GM19328 (cell line): ENCODE data around the gene POLR3C.
"Not testable (repeated sequence)": the region's sequence is repeated elsewhere in the genome, so short reads cannot be mapped to it uniquely, and the experiment has no call there.

ENCODE experiments used
- ATAC-seq: cut with Tn5 transposase; IDR thresholded peaks from one replicate; pipeline ENCODE4 v1.9.1; 2021; ENCODE audit warnings: mild to moderate bottlenecking, moderate library complexity; ENCODE audit not compliant: unreplicated experiment

POLR3C gene

DNA sequence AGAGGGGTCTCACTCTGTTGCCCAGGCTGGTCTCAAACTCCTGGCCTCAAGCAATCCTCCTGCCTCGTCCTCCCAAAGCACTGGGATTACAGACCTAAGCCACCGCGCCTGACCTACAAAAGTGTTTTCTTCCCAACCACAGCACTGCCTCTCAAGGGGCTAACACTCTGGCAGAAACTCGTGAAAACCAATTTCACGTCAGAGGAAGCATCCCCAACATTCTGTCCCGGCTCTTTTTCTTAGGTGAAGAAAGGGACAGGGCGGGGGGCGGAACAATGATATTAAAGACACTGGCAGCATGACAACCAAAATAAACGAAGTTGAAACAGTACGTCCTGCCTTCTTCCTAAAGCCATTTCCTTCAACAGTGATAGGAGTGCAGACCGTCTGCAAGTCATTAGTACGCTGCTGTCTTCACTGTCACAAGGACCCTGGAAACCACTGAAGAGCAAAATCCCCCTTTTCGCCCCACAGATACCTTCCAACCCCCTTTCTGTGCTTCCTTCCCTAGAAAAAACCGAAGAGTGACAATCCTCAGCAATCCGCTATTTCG is 1.1 kb upstream of the POLR3C start:
- ATAC-seq: not testable (repeated sequence)

DNA sequence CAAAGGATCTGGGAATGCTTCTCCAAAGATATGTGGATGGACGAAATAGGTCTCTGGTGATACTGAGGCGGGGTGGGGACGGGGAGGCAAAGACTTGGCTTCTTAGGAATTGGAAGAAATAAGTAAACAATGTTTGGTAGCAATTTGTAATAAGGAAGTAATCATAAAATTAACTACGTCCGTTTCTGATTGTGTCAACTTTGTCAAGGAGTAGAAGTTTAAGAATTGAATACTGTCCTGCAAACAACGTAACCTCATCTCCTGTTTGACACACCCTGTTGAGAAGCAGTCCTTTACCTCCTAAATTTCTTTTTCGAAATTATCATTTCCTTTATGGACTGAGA is 471 bp downstream of the POLR3C start:
- ATAC-seq: no peak

- no peak for ATAC-seq
Observed at GRCh38 chr1:145826030-145826429, 2.0 kb downstream of the POLR3C start.

- ATAC-seq: no peak
Observed at GRCh38 chr1:145827966-145828365, 4.0 kb downstream of the POLR3C start.

DNA sequence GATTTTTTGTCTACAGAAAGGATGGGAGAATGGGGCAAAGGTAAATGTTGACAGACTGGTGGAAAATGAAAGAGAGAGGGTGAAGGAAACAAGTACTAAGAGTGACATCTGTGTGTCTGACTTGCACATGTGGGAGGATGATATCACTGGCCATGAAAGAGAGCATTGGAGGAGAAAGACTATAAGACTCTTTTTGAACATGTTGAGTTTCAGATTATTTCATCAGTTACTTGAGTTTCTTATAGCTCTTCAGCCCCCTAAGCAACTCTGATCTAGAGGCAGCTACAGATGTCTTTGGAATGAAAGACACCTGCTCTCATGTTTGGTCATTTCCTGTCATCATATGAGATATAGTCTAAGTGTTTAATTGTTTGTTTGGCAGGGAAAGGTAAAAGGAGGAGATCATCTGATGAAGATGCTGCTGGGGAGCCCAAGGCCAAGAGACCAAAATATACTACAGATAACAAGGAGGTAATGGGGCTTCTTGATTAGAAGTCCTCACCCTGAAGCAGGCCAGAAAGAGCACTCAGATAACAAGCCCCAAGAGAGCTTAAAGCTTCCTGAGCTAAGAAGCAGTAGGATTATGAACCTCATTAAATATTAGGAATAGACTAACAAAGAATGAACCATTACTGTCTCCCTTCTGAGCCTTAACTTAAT is 4.5 kb downstream of the POLR3C start:
- ATAC-seq: no peak

DNA sequence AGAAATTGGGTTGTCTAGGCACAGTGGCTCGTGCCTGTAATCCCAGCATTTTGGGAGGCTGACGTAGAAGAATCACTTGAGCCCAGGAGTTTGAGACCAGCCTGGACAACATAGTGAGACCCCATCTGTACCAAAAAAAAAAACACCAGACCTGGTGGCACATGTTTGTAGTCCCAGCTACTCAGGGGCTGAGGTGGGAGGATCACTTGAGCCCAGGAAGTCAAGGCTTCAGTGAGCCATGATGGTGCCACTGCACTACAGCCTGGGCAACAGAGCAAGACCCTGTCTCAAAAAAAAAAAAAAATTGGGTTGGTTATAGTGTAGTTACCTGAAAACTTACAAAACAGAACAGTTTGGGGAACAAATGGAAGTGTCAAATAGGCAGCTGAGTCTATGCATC is 6.8 kb downstream of the POLR3C start:
- ATAC-seq: not testable (repeated sequence)

GRCh38 chr1:145837656-145838055 is 13.7 kb downstream of the POLR3C start:
- no peak for ATAC-seq

GRCh38 chr1:145843031-145843430 is 19.0 kb downstream of the POLR3C start:
- ATAC-seq: no peak

- ATAC-seq: peak; percentile 60
Observed at GRCh38 chr1:145845144-145845513, 21.1 kb downstream of the POLR3C start.

DNA sequence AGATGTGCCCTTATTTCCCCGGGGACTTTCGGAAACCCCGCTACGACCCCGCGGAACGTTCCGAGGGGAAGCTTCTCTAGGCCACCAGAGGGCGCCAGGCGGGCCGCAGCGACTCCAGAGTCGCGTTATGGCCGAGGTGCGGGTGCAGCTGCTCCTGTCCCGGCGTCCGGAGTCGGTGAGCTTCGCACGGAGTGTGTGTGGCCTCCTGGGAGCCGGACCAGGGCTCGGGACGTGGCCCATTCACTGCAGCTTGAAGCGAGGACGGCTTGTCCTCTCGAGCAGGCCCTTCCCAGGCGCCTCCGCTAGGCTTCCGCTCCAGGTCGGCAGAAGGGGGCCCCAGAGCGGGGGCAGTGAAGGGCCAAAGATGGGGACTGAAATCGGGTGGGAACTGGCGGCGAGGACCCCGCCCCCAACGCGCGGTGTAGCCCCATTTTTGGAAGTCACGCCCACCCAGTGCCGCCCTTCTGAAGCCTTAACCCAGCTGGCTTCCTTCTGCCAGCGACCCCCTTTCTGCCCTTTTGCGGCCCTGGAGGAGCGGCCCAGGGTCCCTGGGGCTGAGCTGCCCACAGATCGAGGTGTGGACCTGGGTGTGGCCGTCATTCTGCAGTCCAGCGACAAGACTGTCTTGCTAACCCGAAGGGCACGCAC is 21.6 kb downstream of the POLR3C start, which contains the start of gene NUDT17:
TSS of gene NUDT17 (plus strand) at position 117 of the 648 bp plus-strand sequence. CDS start at position 128, 11 bp downstream.
- ATAC-seq: peak; percentile 46

DNA sequence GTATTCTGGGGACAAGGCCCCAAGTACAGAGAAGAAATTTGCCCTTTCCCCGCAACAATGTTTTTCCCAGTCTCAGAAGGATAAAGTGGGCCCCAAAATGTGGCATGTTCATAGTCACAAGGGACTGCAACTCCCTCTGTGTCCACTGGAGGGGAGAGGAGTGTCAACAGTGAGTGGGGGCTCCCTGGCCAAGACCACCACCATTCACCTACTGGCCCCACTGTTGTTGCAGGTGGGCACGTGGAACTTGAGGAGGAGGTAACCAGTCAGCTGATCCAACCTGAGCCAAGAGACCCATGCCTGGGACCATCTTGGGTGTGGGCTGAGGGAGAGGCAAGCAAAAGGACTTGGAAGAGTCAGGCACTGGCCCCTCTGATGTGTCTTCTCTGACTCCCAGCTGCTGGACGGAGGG is 22.2 kb downstream of the POLR3C start:
- ATAC-seq: no peak

DNA sequence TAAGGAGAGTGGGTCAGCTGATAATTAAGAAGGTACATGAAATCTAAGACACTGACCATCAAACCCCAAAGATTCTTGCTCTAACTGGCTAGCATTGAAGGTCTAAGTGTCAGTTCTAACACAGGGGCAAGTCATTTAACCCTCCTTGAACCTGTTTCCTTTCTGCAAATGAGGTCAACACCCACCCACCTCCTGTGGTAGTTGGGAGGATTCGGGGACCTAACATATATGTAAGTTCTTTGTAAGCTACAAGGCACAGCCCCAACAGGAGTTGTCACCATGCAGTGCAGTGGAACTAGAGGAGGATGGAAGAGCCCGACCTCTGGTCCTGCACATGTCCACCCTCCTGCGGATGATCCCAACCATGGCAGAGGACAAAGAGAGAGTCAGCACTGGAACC is 23.8 kb downstream of the POLR3C start:
- ATAC-seq: no peak

DNA sequence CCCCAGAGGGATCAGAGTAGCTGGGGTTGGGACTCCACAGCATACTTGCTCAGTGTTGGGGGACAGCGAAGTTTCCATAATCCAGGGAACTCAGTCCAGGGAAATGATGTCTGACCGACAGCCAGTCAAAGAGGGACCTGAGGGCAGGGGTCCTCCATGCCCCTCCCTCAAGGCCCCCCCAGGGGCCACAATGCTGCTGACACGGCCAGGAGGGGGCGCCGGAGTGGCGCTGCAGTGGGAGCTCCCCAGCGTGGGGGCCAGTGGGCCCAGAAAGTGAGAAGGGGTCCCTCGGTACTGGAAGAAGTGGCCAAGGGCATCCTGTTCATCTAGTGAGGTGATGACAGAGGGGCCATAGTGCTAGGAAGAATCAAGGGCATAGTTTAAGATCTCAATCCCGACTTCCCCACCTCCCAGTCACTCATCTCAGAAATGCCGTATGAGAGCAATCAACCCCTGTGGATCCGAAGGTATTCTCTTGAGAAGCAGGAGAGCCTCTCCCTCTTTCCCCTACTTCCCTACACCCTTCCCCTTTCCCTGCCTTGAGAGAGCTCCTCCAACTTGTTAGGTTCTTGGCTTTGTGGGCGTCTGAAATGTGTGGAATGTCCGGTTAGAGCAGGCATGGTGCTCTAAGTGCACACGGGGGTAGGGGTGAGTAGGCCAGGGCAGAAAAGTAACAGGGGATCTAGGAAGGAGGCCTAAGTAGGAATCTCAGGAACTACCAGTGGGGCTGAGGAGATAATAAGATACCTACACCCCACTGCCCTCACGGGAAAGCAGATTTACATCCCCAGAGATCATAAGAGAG is 25.6 kb downstream of the POLR3C start:
- no peak for ATAC-seq

DNA sequence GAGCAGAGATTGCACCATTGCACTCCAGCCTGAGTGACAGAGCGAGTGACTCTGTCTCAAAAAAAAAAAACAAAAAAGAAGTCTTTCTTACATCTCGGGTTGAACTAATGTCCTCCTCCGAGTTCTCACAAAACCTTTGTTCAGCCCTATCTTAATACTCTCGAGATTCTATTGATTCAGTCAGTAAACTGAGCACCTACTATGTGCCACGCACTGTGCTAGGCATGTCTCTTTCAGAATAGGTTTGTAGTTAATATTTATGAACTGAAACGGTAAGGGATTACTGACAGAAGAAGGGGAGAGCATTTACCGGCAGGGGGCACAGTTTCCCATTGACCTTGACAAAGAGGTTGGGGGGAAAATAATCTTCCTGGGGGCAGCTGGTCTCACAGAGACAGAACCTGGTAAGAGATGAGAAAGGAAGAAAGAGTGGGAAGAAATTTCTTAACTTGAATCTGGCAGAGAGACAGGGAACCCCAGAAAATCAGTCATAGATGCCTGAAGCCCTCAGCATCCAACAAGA is 31.5 kb downstream of the POLR3C start:
- ATAC-seq: no peak

GRCh38 chr1:145857170-145857569 is 33.2 kb downstream of the POLR3C start:
- ATAC-seq: no peak

- peak; percentile 21 for ATAC-seq
Observed at GRCh38 chr1:145858238-145858900, 34.4 kb downstream of the POLR3C start.

- peak; percentile 82 for ATAC-seq
Observed at GRCh38 chr1:145858901-145859490, 35.0 kb downstream of the POLR3C start, which contains the start of gene PIAS3. Gene PIAS3, minus strand, starts transcription at chr1:145859081. Its CDS starts 91 bp downstream, at chr1:145858990.

- peak; percentile 51 for ATAC-seq
Observed at GRCh38 chr1:145859491-145860023, 35.6 kb downstream of the POLR3C start.

DNA sequence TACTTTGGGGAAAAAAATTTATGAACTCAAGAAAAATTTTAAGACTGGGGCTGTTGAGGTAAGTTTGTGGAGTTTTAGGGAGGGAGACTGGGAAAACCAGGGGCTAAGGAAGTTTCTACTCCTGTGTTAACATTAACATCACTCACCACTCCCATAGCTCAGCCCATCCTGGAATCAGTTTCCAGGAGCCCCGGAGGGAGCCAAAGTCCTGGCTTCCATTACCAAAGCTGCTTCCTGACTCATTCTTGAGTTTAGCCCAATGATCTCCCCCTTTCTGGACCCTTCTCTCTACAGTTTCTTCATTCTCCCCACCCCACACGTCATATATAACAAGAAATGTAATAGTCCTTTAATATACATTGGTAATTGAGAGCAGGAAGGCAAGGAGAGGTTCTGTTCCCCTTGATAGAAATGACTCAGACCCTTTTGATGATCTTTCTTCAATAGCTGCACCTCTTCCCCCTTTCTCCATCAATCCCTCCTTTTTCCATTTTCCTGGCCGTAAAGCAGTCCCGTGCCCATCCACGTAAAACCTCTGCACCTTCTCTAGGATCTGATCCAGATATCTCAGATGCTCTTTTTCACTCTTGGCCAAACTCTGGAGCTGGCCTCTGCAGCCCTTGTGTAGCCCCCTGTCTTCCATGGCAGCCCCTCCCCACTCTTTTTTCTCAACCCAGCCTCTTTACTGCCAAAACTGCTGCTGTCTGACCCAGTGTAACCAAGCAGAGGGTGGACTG is 39.5 kb downstream of the POLR3C start:
- ATAC-seq: no peak
